Neural progenitor cell (in vitro differentiated cells): ENCODE results near the gene OR4D1. TPM values are rescaled to one million over a fixed set of nuclear protein-coding genes. Genes with fewer than 3 reads are reported as not detected.

Experiments used
- DNase-seq: peaks from one replicate; pipeline ENCODE4 v3.0.0-alpha.2; 2016; ENCODE audit warnings: low spot score
- H2AFZ ChIP-seq: fragments of 200-600 bp; sonication (generic); replicated peaks from 2 replicates; pipeline ENCODE4 v1.6.1; 2016; ENCODE audit warnings: antibody characterized with exemption
- H3F3A ChIP-seq: fragments of 200-600 bp; sonication (generic); 2 replicates; pipeline ENCODE4 v1.6.1; 2016; ENCODE audit warnings: antibody characterized with exemption, low read depth
- H3K27ac ChIP-seq: fragments of 200-600 bp; sonication (generic); 2 replicates; pipeline ENCODE4 v1.5.1; 2016; ENCODE audit warnings: mild to moderate bottlenecking
- H3K27me3 ChIP-seq: fragments of 200-600 bp; sonication (generic); 2 replicates; pipeline ENCODE4 v1.6.1; 2016; ENCODE audit warnings: mild to moderate bottlenecking, moderate library complexity
- H3K36me3 ChIP-seq: fragments of 200-600 bp; sonication (generic); 2 replicates; pipeline ENCODE4 v1.5.1; 2016
- H3K4me1 ChIP-seq: fragments of 200-600 bp; sonication (generic); 2 replicates; pipeline ENCODE4 v1.6.1; 2016; ENCODE audit warnings: mixed run types
- H3K4me2 ChIP-seq: fragments of 200-600 bp; sonication (generic); 2 replicates; pipeline ENCODE4 v1.6.1; 2016
- H3K4me3 ChIP-seq: fragments of 200-600 bp; sonication (generic); 2 replicates; pipeline ENCODE4 v1.5.1; 2016
- H3K79me2 ChIP-seq: fragments of 200-600 bp; sonication (generic); 2 replicates; pipeline ENCODE4 v1.6.1; 2016; ENCODE audit warnings: low read depth
- H3K9ac ChIP-seq: fragments of 200-600 bp; sonication (generic); 2 replicates; pipeline ENCODE4 v1.6.1; 2016
- H3K9me3 ChIP-seq: fragments of 200-600 bp; sonication (generic); 2 replicates; pipeline ENCODE4 v1.5.1; 2016; ENCODE audit warnings: low read depth
- H4K20me1 ChIP-seq: fragments of 200-600 bp; sonication (generic); 2 replicates; pipeline ENCODE4 v1.6.1; 2016; ENCODE audit warnings: low read depth
- H3K27ac Mint-ChIP-seq: 3 replicates; pipeline ENCODE4 v1.8.0; 2021; ENCODE audit warnings: mixed read lengths
- H3K27me3 Mint-ChIP-seq: 2 replicates; pipeline ENCODE4 v1.8.0; 2022; ENCODE audit warnings: low read depth, mild to moderate bottlenecking, inconsistent platforms, moderate library complexity, mixed read lengths; ENCODE audit not compliant: insufficient read depth
- H3K36me3 Mint-ChIP-seq: 3 replicates; pipeline ENCODE4 v1.8.0; 2021; ENCODE audit warnings: mixed read lengths
- H3K4me1 Mint-ChIP-seq: 3 replicates; pipeline ENCODE4 v1.8.0; 2021; ENCODE audit warnings: mixed read lengths
- H3K4me3 Mint-ChIP-seq: 3 replicates; pipeline ENCODE4 v1.8.0; 2021; ENCODE audit warnings: mild to moderate bottlenecking, moderate library complexity, mixed read lengths
- H3K9me3 Mint-ChIP-seq: 3 replicates; pipeline ENCODE4 v1.8.0; 2020; ENCODE audit warnings: mixed read lengths
- CTCF ChIP-seq: fragments of 200-600 bp; sonication (generic); IDR thresholded peaks from 2 replicates; pipeline ENCODE4 v1.5.1; 2017; ENCODE audit warnings: antibody characterized with exemption, mild to moderate bottlenecking
- EZH2 ChIP-seq: fragments of 200-600 bp; sonication (generic); IDR thresholded peaks from 2 replicates; pipeline ENCODE4 v1.6.1; 2017; ENCODE audit warnings: antibody characterized with exemption, mild to moderate bottlenecking, moderate library complexity
- EZH2phosphoT487 ChIP-seq: fragments of 200-600 bp; sonication (generic); IDR thresholded peaks from 2 replicates; pipeline ENCODE4 v1.6.1; 2017; ENCODE audit warnings: antibody characterized with exemption
- total RNA-seq: library from RNA; depleted of rRNA; stranded (reverse); fragments of >200 nt; gene quantifications from 2 replicates; pipeline ENCODE4 v1.2.3, GENCODE V29; 2015; ENCODE audit warnings: low replicate concordance

OR4D1 gene
- total RNA-seq, 1 donor from 2014 or later = 0.13 TPM

GRCh38 chr17:58107306-58107705 is 40.9 kb upstream of the OR4D1 start:
- Mint-ChIP-seq H3K27me3 (peaks cover 2% of the 10 kb centered on the region), H3K27ac (no peak overlapping the region), H3K4me3 (no peak overlapping the region), H3K4me1 (no peaks in the 10 kb centered on the region), H3K36me3 (no peaks in the 10 kb centered on the region), H3K9me3 (peaks cover 5% of the 10 kb centered on the region)
- no peaks in the 10 kb centered on the region for H3K27me3 ChIP-seq
- H2AFZ ChIP-seq = no peak overlapping the region
- no peak overlapping the region for H3K9ac ChIP-seq
- H3K4me2 ChIP-seq = no peak overlapping the region
- TF ChIP-seq EZH2 (no peak), EZH2phosphoT487 (no peak), CTCF (no peak)
- H3K79me2 ChIP-seq = no peaks in the 10 kb centered on the region
- H3F3A ChIP-seq = peaks cover 6% of the 10 kb centered on the region
- H3K9me3 ChIP-seq = no peaks in the 10 kb centered on the region
- H3K4me1 ChIP-seq = no peaks in the 10 kb centered on the region
- H3K27ac ChIP-seq = no peak overlapping the region
- no peak for DNase-seq
- no peak overlapping the region for H3K4me3 ChIP-seq
- no peaks in the 10 kb centered on the region for H4K20me1 ChIP-seq
- H3K36me3 ChIP-seq = no peaks in the 10 kb centered on the region

- no peak overlapping the region for H3K4me3 Mint-ChIP-seq
- H3K79me2 ChIP-seq = no peaks in the 10 kb centered on the region
- H3K4me3 ChIP-seq = no peak overlapping the region
- peaks cover 11% of the 10 kb centered on the region for H3K27me3 ChIP-seq
- no peak overlapping the region for H3K4me2 ChIP-seq
- no peak overlapping the region for H3K27ac Mint-ChIP-seq
- H3K27me3 Mint-ChIP-seq = peaks cover 5% of the 10 kb centered on the region
- H3K4me1 Mint-ChIP-seq = peaks cover 3% of the 10 kb centered on the region
- TF ChIP-seq CTCF (no peak), EZH2phosphoT487 (no peak), EZH2 (no peak)
- peaks cover 5% of the 10 kb centered on the region for H3K9me3 Mint-ChIP-seq
- H4K20me1 ChIP-seq = no peaks in the 10 kb centered on the region
- H3F3A ChIP-seq = peaks cover 6% of the 10 kb centered on the region
- no peaks in the 10 kb centered on the region for H3K4me1 ChIP-seq
- no peak for DNase-seq
- no peak overlapping the region for H3K27ac ChIP-seq
- no peaks in the 10 kb centered on the region for H3K36me3 Mint-ChIP-seq
- no peaks in the 10 kb centered on the region for H3K9me3 ChIP-seq
- H3K36me3 ChIP-seq = no peaks in the 10 kb centered on the region
- no peak overlapping the region for H2AFZ ChIP-seq
- H3K9ac ChIP-seq = no peak overlapping the region
Observed at GRCh38 chr17:58109197-58109596, 39.0 kb upstream of the OR4D1 start.

- Mint-ChIP-seq H3K4me1 (peaks cover 3% of the 10 kb centered on the region), H3K27me3 (peaks cover 7% of the 10 kb centered on the region), H3K9me3 (peaks cover 5% of the 10 kb centered on the region), H3K27ac (no peak overlapping the region), H3K36me3 (no peaks in the 10 kb centered on the region), H3K4me3 (no peak overlapping the region)
- peaks cover 19% of the 10 kb centered on the region for H3K27me3 ChIP-seq
- H3K9ac ChIP-seq = no peak overlapping the region
- no peaks in the 10 kb centered on the region for H3K36me3 ChIP-seq
- no peaks in the 10 kb centered on the region for H3K9me3 ChIP-seq
- H3K79me2 ChIP-seq = no peaks in the 10 kb centered on the region
- H3K4me3 ChIP-seq = no peak overlapping the region
- no peak overlapping the region for H3K27ac ChIP-seq
- H3K4me2 ChIP-seq = no peak overlapping the region
- DNase-seq = no peak
- no peaks in the 10 kb centered on the region for H3K4me1 ChIP-seq
- no peak overlapping the region for H2AFZ ChIP-seq
- TF ChIP-seq EZH2 = no peak
- H3F3A ChIP-seq = peaks cover 6% of the 10 kb centered on the region
- H4K20me1 ChIP-seq = no peaks in the 10 kb centered on the region
Observed at GRCh38 chr17:58110012-58110411, 38.2 kb upstream of the OR4D1 start.

- no peaks in the 10 kb centered on the region for H3K36me3 ChIP-seq
- H3K4me2 ChIP-seq = no peak overlapping the region
- peaks cover 6% of the 10 kb centered on the region for H3F3A ChIP-seq
- no peak overlapping the region for H2AFZ ChIP-seq
- H3K79me2 ChIP-seq = no peaks in the 10 kb centered on the region
- H3K9ac ChIP-seq = no peak overlapping the region
- Mint-ChIP-seq H3K4me1 (peaks cover 3% of the 10 kb centered on the region), H3K9me3 (peaks cover 5% of the 10 kb centered on the region), H3K4me3 (no peak overlapping the region), H3K27ac (no peak overlapping the region), H3K27me3 (peaks cover 9% of the 10 kb centered on the region), H3K36me3 (no peaks in the 10 kb centered on the region)
- peaks cover 34% of the 10 kb centered on the region for H3K27me3 ChIP-seq
- no peak for DNase-seq
- H3K4me1 ChIP-seq = no peaks in the 10 kb centered on the region
- no peaks in the 10 kb centered on the region for H3K9me3 ChIP-seq
- H3K4me3 ChIP-seq = no peak overlapping the region
- no peak for TF ChIP-seq EZH2
- no peak for TF ChIP-seq CTCF
- no peak for TF ChIP-seq EZH2phosphoT487
- no peaks in the 10 kb centered on the region for H4K20me1 ChIP-seq
- no peak overlapping the region for H3K27ac ChIP-seq
Observed at GRCh38 chr17:58111676-58112075, 36.5 kb upstream of the OR4D1 start.
